Measurements from ENCODE around the gene GP1BA.

DNA sequence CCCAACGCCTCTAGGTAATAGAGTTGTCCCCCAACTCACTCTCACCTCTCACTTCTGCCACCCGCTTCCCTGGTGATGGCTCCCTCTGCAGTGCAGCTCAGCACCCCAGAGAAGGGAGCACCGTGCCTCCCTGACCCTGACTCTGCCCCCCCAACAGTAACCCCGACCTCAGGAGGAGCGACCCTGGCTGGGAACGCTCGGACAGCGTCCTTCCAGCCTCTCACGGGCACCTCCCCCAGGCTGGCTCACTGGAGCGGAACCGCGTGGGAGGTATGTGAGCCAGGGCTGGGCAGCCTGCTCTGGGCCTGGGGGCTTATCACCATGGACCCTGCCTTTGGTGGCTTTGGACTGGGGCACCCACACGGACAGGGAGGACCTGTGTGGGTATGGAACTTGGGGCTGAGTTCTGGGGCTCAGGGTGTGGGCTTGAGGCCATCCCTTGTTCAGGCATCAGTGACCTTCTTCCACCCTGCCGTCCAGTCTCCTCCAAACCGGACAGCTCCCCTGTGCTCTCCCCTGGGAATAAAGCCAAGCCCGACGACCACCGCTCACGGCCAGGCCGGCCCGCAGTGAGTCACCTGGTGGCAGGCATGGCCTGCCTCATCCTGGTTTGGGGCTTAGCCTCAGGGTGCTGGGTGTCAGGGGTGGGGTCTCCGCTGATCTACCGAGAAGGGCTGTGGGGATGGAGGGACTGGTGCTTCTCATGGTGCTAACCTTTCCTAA is 39.4 kb upstream of the GP1BA start:
- TF ChIP-seq CTCF (conservative IDR thresholded peaks at IDR 0.05; ENCODE audit: low read depth, low read length) (no peak), EZH2 (IDR thresholded peaks at IDR 0.05; ENCODE audit: borderline replicate concordance, low read depth, low read length, poor library complexity, severe bottlenecking) (no peak)
